Stimulated activated CD4-positive, alpha-beta T cell treated with anti-CD3 and anti-CD28 coated beads, Interleukin-1b, Interleukin-23, amount 100 ng/mL, for 24 hours (primary cell): ENCODE data around the gene SNX1.
A peak's percentile ranks its signal among the peaks of the same experiment; 100 is the strongest.
"Not testable (repeated sequence)": the region's sequence is repeated elsewhere in the genome, so short reads cannot be mapped to it uniquely, and the experiment has no call there.

Experiments
- DNase-seq, 4 experiments: peaks; one replicate each; pipeline ENCODE4 v3.0.0-alpha.2; 2020; ENCODE audit warnings: low read depth in 4 of 4, low spot score in 1 of 4

Gene SNX1, protein sequence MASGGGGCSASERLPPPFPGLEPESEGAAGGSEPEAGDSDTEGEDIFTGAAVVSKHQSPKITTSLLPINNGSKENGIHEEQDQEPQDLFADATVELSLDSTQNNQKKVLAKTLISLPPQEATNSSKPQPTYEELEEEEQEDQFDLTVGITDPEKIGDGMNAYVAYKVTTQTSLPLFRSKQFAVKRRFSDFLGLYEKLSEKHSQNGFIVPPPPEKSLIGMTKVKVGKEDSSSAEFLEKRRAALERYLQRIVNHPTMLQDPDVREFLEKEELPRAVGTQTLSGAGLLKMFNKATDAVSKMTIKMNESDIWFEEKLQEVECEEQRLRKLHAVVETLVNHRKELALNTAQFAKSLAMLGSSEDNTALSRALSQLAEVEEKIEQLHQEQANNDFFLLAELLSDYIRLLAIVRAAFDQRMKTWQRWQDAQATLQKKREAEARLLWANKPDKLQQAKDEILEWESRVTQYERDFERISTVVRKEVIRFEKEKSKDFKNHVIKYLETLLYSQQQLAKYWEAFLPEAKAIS

DNA sequence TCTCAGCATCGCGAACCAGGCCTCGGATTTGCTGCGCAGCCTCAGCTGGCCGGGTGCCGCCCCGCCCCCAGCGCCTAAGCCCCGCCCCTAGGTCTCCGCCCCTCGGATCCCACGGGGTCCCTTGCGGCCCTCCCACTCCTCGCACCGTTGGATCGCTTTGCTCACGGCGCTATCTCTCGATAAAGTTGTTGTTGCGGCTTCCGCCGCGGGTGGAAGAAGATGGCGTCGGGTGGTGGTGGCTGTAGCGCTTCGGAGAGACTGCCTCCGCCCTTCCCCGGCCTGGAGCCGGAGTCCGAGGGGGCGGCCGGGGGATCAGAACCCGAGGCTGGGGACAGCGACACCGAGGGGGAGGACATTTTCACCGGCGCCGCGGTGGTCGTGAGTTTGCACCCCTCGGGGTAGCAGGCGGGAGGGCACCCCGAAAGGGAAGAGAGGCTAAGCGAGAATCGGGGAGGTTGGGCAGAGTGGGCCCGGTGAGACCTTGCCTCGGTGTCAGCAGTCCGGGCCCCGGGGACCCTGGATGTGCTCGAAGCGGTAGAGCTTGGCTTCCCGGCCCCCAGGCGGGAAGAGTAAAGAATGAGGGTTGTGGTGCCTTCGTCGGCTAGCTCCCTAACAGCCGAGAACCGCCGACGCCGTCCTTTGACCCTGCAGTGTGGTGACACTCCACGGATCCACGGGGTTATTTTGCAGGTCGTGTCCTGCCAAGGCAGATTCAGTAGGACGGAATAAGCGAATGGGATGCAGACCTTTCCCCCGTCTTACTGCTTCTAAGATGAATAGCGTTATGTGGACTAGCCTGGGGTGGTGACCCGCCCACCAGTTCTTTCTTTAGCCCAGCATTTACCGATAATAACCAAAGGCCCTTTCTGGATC lies at the start of gene SNX1:
SNX1 (plus strand) TSS at position 188 of the 873 bp plus-strand sequence; CDS start at position 220, 32 bp downstream.
- peak; percentile 85 to 97 (median 95) for DNase-seq

DNA sequence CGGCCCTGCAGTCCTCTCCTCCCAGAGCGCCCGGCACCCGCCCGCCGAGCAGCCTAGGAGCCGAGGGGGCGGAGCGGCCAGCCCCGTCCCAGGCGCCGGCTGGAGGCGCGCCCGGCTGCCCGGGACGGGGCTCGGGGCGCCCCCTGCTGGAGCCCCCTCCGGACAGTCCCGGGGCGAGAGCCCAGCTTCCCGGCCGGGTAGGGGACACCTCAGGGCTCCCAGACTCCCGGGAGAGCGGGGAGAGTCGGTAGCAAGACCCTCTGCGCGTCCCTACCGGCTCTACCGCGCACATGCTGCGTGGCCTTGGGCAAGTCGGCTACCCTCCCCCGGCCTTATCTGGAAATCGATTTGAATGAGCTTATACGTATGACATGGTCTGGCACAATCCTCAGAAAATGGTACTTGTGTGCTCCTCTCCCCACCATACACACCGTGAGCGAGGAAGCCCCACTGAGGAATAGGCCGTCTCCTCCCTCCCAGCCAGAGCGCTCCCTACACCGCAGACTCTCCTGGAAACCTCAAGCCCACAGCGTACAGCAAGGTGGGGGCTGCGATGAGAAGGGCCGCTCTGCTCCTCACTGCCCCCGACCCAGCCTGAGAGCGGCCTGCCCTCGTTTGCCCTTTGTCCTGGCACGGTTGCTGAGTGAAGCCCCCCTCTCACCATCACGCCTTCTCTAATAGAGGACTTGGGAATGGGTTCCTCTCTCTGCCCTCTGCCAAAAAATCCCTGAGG lies 49.2 kb upstream of the SNX1 start, which contains the start of gene DAPK2:
DAPK2 (minus strand) TSS at position 65 of the 733 bp plus-strand sequence. CDS start 6,224 bp downstream, outside the sequence.
- peak; percentile 31 to 58 (median 42) for DNase-seq

DNA sequence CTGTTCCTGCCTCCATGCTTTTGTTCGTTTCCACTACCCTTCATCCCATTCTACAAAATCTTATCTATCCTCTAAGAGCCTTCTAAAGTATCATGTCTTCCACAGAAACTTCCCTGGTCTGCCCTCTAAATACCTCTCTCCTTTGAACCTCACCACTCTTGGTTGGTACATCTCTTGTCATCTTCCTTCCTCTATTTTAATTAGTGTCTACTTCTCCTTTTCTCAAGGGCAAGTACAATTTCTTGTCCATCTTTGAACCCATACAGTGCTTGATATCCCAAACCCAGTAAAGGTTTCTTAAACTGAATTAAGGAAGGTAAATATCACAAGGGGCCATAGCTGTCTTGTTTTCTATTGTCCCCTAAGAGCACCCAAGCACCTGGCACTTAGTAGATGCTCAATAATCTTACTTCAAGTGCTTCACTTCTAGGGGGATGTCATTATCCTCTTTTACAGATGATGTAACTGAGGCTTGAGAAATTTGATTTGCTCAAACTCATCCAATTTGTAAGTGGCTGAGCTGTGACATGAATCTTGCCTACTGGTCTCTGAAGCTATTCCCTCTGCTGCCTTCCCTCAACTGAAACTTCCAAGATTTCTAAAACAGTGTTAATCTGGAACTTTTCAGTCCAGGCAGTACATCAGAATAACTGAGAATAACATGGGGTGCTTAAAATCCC lies 46.9 kb upstream of the SNX1 start:
- DNase-seq: no peak

GRCh38 chr15:64050281-64051092 lies 45.3 kb upstream of the SNX1 start:
- no peak for DNase-seq

DNA sequence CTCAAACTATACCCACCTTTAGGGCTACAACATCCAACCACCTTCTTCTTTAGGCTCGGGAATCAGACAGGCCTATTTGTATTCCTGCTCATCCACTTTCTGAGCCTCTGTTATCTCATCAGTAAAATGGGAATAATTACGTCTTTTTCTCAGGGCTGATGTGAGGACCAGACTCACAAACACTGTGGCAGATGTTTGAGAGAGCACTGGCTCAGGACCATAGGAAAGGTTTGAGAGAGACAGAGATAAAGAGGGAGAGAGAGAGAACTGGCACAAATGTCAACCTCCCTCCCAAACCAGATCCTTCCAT lies 44.7 kb upstream of the SNX1 start:
- DNase-seq: no peak

- DNase-seq: no peak
Observed at GRCh38 chr15:64051407-64052259, 44.1 kb upstream of the SNX1 start.

- DNase-seq: no peak
Observed at GRCh38 chr15:64052925-64053491, 42.8 kb upstream of the SNX1 start.

DNA sequence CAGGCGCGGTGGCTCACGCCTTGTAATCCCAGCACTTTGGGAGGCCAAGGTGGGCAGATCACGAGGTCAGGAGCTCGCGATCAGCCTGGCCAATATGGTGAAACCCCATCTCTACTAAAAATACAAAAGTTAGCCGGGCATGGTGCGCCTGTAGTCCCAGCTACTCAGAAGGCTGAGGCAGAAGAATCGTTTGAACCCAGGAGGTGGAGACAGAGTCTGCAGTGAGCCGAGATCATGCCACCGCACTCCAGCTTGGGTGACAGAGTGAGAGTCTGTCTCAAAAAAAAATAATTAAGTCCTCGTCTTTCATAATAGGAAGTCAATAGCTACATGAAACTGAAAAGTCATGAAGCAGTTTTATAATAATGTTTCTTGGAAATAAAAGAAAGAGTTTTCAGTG lies 42.1 kb upstream of the SNX1 start:
- DNase-seq: not testable (repeated sequence)

DNA sequence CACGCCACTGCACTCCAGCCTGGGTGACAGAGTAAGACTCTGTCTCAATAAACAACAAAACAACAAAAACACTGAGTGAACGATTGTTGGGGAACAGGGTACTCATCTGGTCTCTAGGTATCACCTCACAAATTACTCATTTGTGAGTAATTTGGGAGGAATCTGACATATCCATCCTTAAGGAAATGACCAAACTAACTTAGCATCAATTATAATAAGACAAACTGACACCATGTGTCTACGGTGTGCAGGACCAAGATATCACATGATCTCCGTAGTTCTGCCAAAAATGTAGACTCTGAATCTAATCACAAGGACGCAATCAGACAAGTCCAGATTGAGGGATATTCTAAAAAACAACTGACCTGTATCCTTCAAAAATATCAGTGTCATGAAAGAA lies 37.5 kb upstream of the SNX1 start:
- DNase-seq: no peak

DNA sequence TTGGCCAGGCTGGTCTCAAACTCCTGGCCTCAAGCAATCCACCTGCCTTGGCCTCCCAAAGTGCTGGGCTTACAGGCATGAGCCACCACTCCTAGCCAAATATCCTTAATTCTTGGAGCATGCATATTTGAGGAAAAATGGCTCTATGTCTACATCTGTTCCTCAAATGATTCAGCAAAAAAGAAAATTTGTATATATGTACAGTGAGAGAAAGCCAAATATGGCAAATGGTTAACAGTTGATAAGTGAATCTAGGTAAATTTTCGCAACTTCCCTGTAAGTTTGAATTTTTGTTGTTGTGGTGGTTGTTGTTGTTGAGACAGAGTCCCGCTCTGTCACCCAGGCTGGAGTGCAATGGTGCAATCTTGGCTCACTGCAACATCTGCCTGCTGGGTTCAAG lies 36.7 kb upstream of the SNX1 start:
- not testable (repeated sequence) for DNase-seq

DNA sequence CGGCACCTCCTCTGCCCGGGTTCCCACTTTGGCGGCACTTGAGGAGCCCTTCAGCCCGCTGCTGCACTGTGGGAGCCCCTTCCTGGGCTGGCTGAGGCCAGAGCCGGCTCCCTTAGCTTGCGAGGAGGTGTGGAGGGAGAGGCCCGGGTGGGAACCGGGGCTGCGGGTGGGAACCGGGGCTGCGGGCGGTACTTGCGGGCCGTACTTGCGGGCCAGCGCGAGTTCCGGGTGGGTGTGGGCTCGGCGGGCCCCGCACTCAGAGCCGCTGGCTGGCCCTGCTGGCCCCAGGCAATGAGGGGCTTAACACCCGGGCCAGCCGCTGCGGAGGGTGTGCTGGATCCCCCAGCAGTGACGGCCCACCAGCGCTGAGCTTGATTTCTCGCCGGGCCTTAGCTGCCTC lies 35.1 kb upstream of the SNX1 start:
- no peak for DNase-seq

- no peak for DNase-seq
Observed at GRCh38 chr15:64066451-64066850, 29.3 kb upstream of the SNX1 start.

DNA sequence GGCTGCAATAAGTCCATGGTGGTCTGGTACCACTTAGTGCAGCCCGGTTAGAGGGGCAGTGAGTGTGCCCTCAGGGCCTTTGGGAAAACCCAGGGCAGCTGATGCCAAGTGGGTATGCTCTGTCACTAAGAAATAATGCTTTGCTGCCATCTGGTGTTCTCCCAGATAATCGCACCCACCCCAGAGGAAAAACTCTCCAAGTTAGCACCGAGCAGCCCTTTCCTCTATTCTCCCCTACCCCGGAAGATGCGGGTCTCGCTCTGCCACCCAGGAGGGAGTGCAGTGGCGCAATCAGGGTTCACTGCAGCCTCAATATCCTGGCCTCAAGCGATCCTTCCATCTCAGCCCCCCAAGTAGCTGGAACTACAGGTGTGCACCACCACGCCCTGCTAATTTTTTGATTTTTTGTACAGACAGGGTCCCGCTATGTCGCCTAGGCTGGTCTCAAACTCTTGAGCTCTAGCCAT lies 28.2 kb upstream of the SNX1 start:
- peak; percentile 28 to 51 (median 43) for DNase-seq

GRCh38 chr15:64068133-64068532 lies 27.6 kb upstream of the SNX1 start:
- no peak for DNase-seq

- DNase-seq: no peak
Observed at GRCh38 chr15:64070106-64070505, 25.7 kb upstream of the SNX1 start.

- DNase-seq: no peak
Observed at GRCh38 chr15:64070965-64071851, 24.6 kb upstream of the SNX1 start.
